ENCODE results near the gene MKLN1. TPM values are rescaled to one million over a fixed set of nuclear protein-coding genes. Genes with fewer than 3 reads are reported as not detected.

The MKLN1 gene
- polyA plus RNA-seq, 2 of the 4 experiments (the other 2 are of a cell fraction) = 39.6 to 84.5 TPM

DNA sequence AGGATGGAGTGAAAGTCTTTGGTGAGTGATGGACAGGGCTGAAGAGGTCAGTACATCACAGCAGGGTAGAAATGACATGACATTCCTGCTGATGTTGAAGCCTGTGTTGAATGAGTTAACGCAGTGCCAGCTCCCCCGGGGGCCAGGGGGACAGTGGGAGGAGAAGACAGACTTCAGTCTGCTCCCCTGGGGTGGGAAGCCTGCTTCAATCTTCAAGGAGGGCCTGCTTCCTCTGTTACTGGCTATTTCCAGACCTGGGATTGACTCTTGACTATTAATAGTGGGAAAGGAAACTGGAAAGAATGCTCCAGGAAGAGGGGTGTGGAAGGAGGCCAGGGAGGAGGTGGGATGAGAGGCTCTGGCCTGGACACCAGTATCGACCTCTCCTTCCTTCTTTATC, 201.5 kb downstream of the MKLN1 start:
- DNase-seq (ENCODE audit: low read depth in 1 of 2, low spot score in 1 of 2) (no peak), FAIRE-seq (no peak), ATAC-seq (no peak)
- ChIA-PET CTCF (no interaction called here), POLR2A (no interaction called here)
- no peak overlapping the region for H3K4me3 ChIP-seq
- H3K27ac ChIP-seq = no peak overlapping the region
- H3K4me2 ChIP-seq = no peak overlapping the region
- H3K4me1 ChIP-seq = peaks cover 9% of the 10 kb centered on the region; the same call in 2 of the 3 replicates
- H3K9me3 ChIP-seq = no peaks in the 10 kb centered on the region
- TF ChIP-seq NR3C1 (IDR thresholded peaks at IDR 0.05) (no peak), JUN (IDR thresholded peaks at IDR 0.05) (no peak), BHLHE40 (IDR thresholded peaks at IDR 0.05; ENCODE audit: low read depth, low read length) (no peak), EP300 (IDR thresholded peaks at IDR 0.05) (no peak), ZC3H11A (IDR thresholded peaks at IDR 0.05) (no peak), TP53 (CRISPR knock-in tag; IDR thresholded peaks at IDR 0.05) (no peak), JUNB (IDR thresholded peaks at IDR 0.05) (no peak), TFCP2L1 (CRISPR knock-in tag; IDR thresholded peaks at IDR 0.05) (no peak), POLR2A (IDR thresholded peaks at IDR 0.05; ENCODE audit: low read length) (no peak), NFE2L2 (conservative IDR thresholded peaks at IDR 0.05; ENCODE audit: low read length) (no peak), RAD21 (conservative IDR thresholded peaks at IDR 0.05 in 1 of 2, IDR thresholded peaks at IDR 0.05 in 1 of 2) (no peak)
- TF ChIP-seq, protein P1, sequence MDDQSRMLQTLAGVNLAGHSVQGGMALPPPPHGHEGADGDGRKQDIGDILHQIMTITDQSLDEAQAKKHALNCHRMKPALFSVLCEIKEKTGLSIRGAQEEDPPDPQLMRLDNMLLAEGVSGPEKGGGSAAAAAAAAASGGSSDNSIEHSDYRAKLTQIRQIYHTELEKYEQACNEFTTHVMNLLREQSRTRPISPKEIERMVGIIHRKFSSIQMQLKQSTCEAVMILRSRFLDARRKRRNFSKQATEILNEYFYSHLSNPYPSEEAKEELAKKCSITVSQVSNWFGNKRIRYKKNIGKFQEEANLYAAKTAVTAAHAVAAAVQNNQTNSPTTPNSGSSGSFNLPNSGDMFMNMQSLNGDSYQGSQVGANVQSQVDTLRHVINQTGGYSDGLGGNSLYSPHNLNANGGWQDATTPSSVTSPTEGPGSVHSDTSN (IDR thresholded peaks at IDR 0.05) = no peak
- TF ChIP-seq, protein P2, sequence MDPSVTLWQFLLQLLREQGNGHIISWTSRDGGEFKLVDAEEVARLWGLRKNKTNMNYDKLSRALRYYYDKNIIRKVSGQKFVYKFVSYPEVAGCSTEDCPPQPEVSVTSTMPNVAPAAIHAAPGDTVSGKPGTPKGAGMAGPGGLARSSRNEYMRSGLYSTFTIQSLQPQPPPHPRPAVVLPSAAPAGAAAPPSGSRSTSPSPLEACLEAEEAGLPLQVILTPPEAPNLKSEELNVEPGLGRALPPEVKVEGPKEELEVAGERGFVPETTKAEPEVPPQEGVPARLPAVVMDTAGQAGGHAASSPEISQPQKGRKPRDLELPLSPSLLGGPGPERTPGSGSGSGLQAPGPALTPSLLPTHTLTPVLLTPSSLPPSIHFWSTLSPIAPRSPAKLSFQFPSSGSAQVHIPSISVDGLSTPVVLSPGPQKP (IDR thresholded peaks at IDR 0.05; ENCODE audit: low read depth, low read length) = no peak
- TF ChIP-seq, protein P3, sequence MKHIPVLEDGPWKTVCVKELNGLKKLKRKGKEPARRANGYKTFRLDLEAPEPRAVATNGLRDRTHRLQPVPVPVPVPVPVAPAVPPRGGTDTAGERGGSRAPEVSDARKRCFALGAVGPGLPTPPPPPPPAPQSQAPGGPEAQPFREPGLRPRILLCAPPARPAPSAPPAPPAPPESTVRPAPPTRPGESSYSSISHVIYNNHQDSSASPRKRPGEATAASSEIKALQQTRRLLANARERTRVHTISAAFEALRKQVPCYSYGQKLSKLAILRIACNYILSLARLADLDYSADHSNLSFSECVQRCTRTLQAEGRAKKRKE (CRISPR knock-in tag; IDR thresholded peaks at IDR 0.05; ENCODE audit: low read depth) = no peak
- 42% methylated on average over 3 of the region's 3 CpGs for WGBS (ENCODE audit: missing lambda C conversion rate)

DNA sequence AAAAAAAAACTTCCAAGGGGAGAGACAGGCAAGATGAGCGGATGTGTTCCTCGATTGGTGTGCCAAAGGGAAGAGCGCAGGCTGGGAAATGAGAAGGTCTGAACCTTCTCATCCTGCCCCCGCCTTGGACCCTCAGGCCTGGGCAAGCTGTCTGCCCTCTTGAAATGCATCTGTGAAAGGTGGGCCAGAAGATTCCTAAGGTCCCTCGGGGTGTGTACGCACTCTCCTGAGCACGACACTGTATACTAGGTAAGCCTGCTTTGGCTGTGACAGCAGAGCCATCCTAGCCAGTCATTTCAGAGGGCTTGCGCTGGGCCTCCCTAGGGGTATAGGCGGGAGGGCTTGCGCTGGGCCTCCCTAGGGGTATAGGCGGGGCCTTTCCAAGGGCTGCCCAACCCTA, 201.9 kb downstream of the MKLN1 start:
- WGBS (ENCODE audit: missing lambda C conversion rate) = 95% methylated on average over 7 of the region's 11 CpGs
- FAIRE-seq (no peak), DNase-seq (ENCODE audit: low read depth in 1 of 2, low spot score in 1 of 2) (no peak), ATAC-seq (no peak; a peak in 1 of 6 replicates)
- Histone ChIP-seq H3K27ac (no peak overlapping the region), H3K4me2 (no peak overlapping the region), H3K4me3 (no peak overlapping the region), H3K4me1 (peaks cover 9% of the 10 kb centered on the region; the same call in 2 of the 3 replicates), H3K9me3 (no peaks in the 10 kb centered on the region)
- ChIA-PET POLR2A (no interaction called here), CTCF (interaction anchor here (1.1 to 1.6 kb wide), 2 partner anchors 16 to 125 kb away, joined by 3 to 4 read pairs; no protein-coding TSS in a partner anchor)
- TF ChIP-seq ZSCAN20 (CRISPR knock-in tag; IDR thresholded peaks at IDR 0.05) (no peak), HOXB13 (CRISPR knock-in tag; IDR thresholded peaks at IDR 0.05; ENCODE audit: low read depth) (no peak)

DNA sequence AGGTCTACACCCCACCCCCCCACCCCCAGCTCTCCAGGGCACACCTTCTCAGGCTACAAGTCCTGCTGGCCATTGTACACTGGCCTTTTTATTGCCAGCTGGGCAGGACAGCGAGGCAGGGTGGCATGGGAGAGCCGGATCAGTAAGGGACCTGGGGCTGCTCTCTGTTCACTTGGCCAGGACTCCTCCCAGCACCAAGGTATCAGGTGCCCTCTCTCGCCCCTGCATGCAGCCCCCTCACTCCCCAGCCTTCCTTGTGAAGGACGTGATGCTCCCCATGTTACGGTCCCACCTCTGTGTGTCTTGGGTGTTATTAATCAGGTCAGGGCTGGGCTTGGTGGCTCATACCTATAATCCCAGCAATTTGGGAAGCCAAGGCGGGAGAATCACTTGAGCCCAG, 202.5 kb downstream of the MKLN1 start:
- TF ChIP-seq ZFP36 (IDR thresholded peaks at IDR 0.05; ENCODE audit: borderline replicate concordance, partially characterized antibody) = no peak
- no peak for TF ChIP-seq CHD2 (IDR thresholded peaks at IDR 0.05; ENCODE audit: low read length, partially characterized antibody)
- no peak overlapping the region for H3K27ac ChIP-seq
- 84% methylated on average over 5 of the region's 6 CpGs for WGBS (ENCODE audit: missing lambda C conversion rate)
- POLR2A ChIA-PET = interaction anchor here (0.6 kb wide), 1 partner anchor 101 kb away, joined by 5 read pairs; no protein-coding TSS in a partner anchor
- H3K9me3 ChIP-seq = no peaks in the 10 kb centered on the region
- DNase-seq (ENCODE audit: low read depth in 1 of 2, low spot score in 1 of 2) = no peak
- peaks cover 9% of the 10 kb centered on the region; the same call in 2 of the 3 replicates for H3K4me1 ChIP-seq
- FAIRE-seq = no peak
- CTCF ChIA-PET = interaction anchor here (1.1 to 1.9 kb wide), 3 partner anchors 16 to 125 kb away, joined by 3 to 6 read pairs (median 4); no protein-coding TSS in a partner anchor
- no peak overlapping the region for H3K4me3 ChIP-seq
- no peak for ATAC-seq
- no peak overlapping the region for H3K4me2 ChIP-seq

DNA sequence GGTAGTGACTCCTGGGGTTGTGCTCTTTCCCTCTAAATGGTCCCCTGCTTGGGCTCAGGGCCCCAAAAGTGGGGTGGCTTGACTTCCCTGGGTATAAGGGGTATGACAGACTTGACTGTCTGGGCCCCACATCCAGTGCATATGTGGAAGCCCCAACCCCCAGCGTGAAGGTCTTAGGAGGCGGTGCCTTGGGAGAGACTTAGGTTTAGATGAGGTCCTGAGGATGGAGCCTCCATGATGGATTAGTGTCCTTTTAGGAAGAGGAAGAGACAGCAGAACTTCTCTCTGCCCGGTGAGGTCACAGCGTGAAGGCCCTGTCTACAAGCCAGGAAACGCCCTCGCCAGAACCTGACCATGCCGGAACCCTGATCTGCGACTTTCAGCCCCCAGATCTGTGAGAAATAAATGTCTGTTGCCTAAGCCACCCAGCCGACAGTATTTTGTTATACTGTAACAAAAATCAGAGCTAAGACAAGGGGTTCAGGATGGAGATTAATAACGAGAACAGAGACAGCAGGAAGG, 205.0 kb downstream of the MKLN1 start:
- Histone ChIP-seq H3K4me1 (peaks cover 1% of the 10 kb centered on the region; the same call in 2 of the 3 replicates), H3K4me3 (no peak overlapping the region), H3K27ac (no peak overlapping the region), H3K9me3 (no peaks in the 10 kb centered on the region), H3K4me2 (no peak overlapping the region)
- 0 out of 6 replicates have a peak, but pooled peaks of 1 of the 2 experiments have one; percentile 22 for ATAC-seq
- TF ChIP-seq FOSB (CRISPR knock-in tag; IDR thresholded peaks at IDR 0.05) = no peak
- TF ChIP-seq JUN (IDR thresholded peaks at IDR 0.05) = no peak
- TF ChIP-seq ZNF302 (CRISPR knock-in tag; IDR thresholded peaks at IDR 0.05) = no peak
- TF ChIP-seq NFE2L2 (conservative IDR thresholded peaks at IDR 0.05; ENCODE audit: low read length) = no peak
- TF ChIP-seq FOXS1 (CRISPR knock-in tag; IDR thresholded peaks at IDR 0.05) = no peak
- no peak for TF ChIP-seq CHD4 (IDR thresholded peaks at IDR 0.05; ENCODE audit: borderline replicate concordance)
- TF ChIP-seq CBX8 (IDR thresholded peaks at IDR 0.05) = no peak
- TF ChIP-seq HOXA7 (CRISPR knock-in tag; IDR thresholded peaks at IDR 0.05) = no peak
- no peak for TF ChIP-seq RAD21 (conservative IDR thresholded peaks at IDR 0.05 in 1 of 2, IDR thresholded peaks at IDR 0.05 in 1 of 2)
- TF ChIP-seq EHF (CRISPR knock-in tag; IDR thresholded peaks at IDR 0.05) = no peak
- POLR2A ChIA-PET = no interaction called here
- CTCF ChIA-PET = interaction anchor here (1.2 to 1.6 kb wide), 3 partner anchors 18 to 122 kb away, joined by 4 to 8 read pairs (median 5); no protein-coding TSS in a partner anchor
- no peak for FAIRE-seq
- DNase-seq (ENCODE audit: low read depth in 1 of 2, low spot score in 1 of 2) = no peak
- WGBS (ENCODE audit: missing lambda C conversion rate) = 80% methylated on average over 10 of the region's 10 CpGs
